DND-41 (cell line): ENCODE measurements around the gene DCUN1D3.
A peak's percentile ranks its signal among the peaks of the same experiment; 100 is the strongest.

Source experiments
- ATAC-seq: fragments of 200-7000 bp; cut with Tn5 transposase; 3 replicates; pipeline ENCODE4 v1.9.1; 2021; ENCODE audit warnings: low read depth; ENCODE audit not compliant: insufficient read depth
- DNase-seq: peaks from one replicate; pipeline ENCODE4 v3.0.0-alpha.2; 2020
- H2AFZ ChIP-seq: 2 replicates; pipeline ENCODE4 v1.6.0; 2012; ENCODE audit warnings: low read depth, low read length
- H3K27ac ChIP-seq: 2 replicates; pipeline ENCODE4 v1.5.1; 2012; ENCODE audit warnings: low read length, inconsistent platforms
- H3K27me3 ChIP-seq: fragments of 200-600 bp; sonication (generic); 2 replicates; pipeline ENCODE4 v1.6.0; 2012; ENCODE audit warnings: low read length, mild to moderate bottlenecking, inconsistent platforms; ENCODE audit not compliant: insufficient read depth, poor library complexity
- H3K36me3 ChIP-seq: 2 replicates; pipeline ENCODE4 v1.5.1; 2012; ENCODE audit warnings: low read length, inconsistent platforms; ENCODE audit not compliant: insufficient read depth
- H3K4me1 ChIP-seq: 2 replicates; pipeline ENCODE4 v1.5.1; 2012; ENCODE audit warnings: mild to moderate bottlenecking, low read length; ENCODE audit not compliant: insufficient read depth
- H3K4me2 ChIP-seq: 2 replicates; pipeline ENCODE4 v1.6.0; 2012; ENCODE audit warnings: mild to moderate bottlenecking, moderate library complexity, low read length, inconsistent platforms; ENCODE audit not compliant: insufficient read depth
- H3K4me3 ChIP-seq, 2 experiments: fragments of 200-600 bp in 1 of 2; shearing (Covaris generic) in 1 of 2; 2 replicates each; pipeline ENCODE4 v1.5.1; 2012 to 2016; ENCODE audit warnings: inconsistent platforms in 2 of 2, low read length in 2 of 2, mild to moderate bottlenecking in 2 of 2, low read depth in 1 of 2, moderate library complexity in 1 of 2
- H3K79me2 ChIP-seq: 2 replicates; pipeline ENCODE4 v1.6.0; 2012; ENCODE audit warnings: low read length, inconsistent platforms; ENCODE audit not compliant: insufficient read depth
- H3K9ac ChIP-seq: 2 replicates; pipeline ENCODE4 v1.6.0; 2012; ENCODE audit warnings: low read depth, mild to moderate bottlenecking, inconsistent platforms, low read length, moderate library complexity
- H3K9me3 ChIP-seq: 2 replicates; pipeline ENCODE4 v1.5.1; 2012; ENCODE audit warnings: low read length, moderate library complexity, mild to moderate bottlenecking, inconsistent platforms; ENCODE audit not compliant: insufficient read depth, severe bottlenecking
- H4K20me1 ChIP-seq: 2 replicates; pipeline ENCODE4 v1.6.0; 2012; ENCODE audit warnings: low read length; ENCODE audit not compliant: insufficient read depth
- EZH2 ChIP-seq: IDR thresholded peaks from 3 replicates; pipeline ENCODE4 v1.6.1; 2012; ENCODE audit warnings: borderline replicate concordance, low read depth, mild to moderate bottlenecking, moderate library complexity, low read length, inconsistent platforms; ENCODE audit not compliant: severe bottlenecking
- TF ChIP-seq, protein P1 (sequence below): IDR thresholded peaks from 2 replicates; pipeline ENCODE4 v1.5.1; 2012; ENCODE audit warnings: borderline replicate concordance, low read length, moderate library complexity, mild to moderate bottlenecking; ENCODE audit not compliant: poor library complexity, severe bottlenecking; ENCODE audit errors: extremely low read depth

The DCUN1D3 gene

GRCh38 chr16:20851601-20852000 lies 48.6 kb downstream of the DCUN1D3 start:
- Histone ChIP-seq H4K20me1 (0 out of 2 replicates have a peak, but pooled peaks cover 5% of the 10 kb centered on the region), H3K4me1 (no peaks in the 10 kb centered on the region), H3K9ac (no peak overlapping the region), H3K9me3 (no peaks in the 10 kb centered on the region), H3K4me2 (no peak overlapping the region), H3K4me3 (no peak overlapping the region), H3K27ac (no peak overlapping the region), H3K27me3 (no peaks in the 10 kb centered on the region), H3K79me2 (no peaks in the 10 kb centered on the region), H2AFZ (no peak overlapping the region), H3K36me3 (peaks cover 5% of the 10 kb centered on the region; the same call in 1 of the 2 replicates)
- DNase-seq (no peak), ATAC-seq (no peak)
- TF ChIP-seq, protein P1, sequence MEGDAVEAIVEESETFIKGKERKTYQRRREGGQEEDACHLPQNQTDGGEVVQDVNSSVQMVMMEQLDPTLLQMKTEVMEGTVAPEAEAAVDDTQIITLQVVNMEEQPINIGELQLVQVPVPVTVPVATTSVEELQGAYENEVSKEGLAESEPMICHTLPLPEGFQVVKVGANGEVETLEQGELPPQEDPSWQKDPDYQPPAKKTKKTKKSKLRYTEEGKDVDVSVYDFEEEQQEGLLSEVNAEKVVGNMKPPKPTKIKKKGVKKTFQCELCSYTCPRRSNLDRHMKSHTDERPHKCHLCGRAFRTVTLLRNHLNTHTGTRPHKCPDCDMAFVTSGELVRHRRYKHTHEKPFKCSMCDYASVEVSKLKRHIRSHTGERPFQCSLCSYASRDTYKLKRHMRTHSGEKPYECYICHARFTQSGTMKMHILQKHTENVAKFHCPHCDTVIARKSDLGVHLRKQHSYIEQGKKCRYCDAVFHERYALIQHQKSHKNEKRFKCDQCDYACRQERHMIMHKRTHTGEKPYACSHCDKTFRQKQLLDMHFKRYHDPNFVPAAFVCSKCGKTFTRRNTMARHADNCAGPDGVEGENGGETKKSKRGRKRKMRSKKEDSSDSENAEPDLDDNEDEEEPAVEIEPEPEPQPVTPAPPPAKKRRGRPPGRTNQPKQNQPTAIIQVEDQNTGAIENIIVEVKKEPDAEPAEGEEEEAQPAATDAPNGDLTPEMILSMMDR, result no peak
- TF ChIP-seq EZH2, result no peak

- H3K9ac ChIP-seq, result no peak overlapping the region
- no peaks in the 10 kb centered on the region for H3K27me3 ChIP-seq
- no peak overlapping the region for H3K4me2 ChIP-seq
- no peaks in the 10 kb centered on the region for H3K4me1 ChIP-seq
- H3K4me3 ChIP-seq, result no peak overlapping the region
- no peaks in the 10 kb centered on the region for H4K20me1 ChIP-seq
- no peak overlapping the region for H3K27ac ChIP-seq
- H2AFZ ChIP-seq, result no peak overlapping the region
- no peaks in the 10 kb centered on the region for H3K79me2 ChIP-seq
- DNase-seq (no peak), ATAC-seq (no peak)
- peaks cover 12% of the 10 kb centered on the region; the same call in 1 of the 2 replicates for H3K36me3 ChIP-seq
- TF ChIP-seq, protein P1, result no peak
- no peak for TF ChIP-seq EZH2
- H3K9me3 ChIP-seq, result no peaks in the 10 kb centered on the region
These were observed 49.2 kb downstream of the DCUN1D3 start for GRCh38 chr16:20850981-20851380.

- Histone ChIP-seq H3K4me1 (no peaks in the 10 kb centered on the region; the same call in none of the 2 replicates), H3K27ac (no peak overlapping the region)
- no peak for TF ChIP-seq EZH2
- TF ChIP-seq, protein P1, result peak; percentile 99
These were observed 50.4 kb downstream of the DCUN1D3 start for GRCh38 chr16:20849589-20850390.

More at GRCh38 chr16:20849589-20850390, 50.4 kb downstream of the DCUN1D3 start:
- H4K20me1 ChIP-seq, result no peaks in the 10 kb centered on the region
- H3K9ac ChIP-seq, result no peak overlapping the region
- peak; percentile 66; the same call in 2 of the 3 replicates for ATAC-seq
- peak; percentile 67 for DNase-seq
- no peak overlapping the region for H3K4me3 ChIP-seq
- H2AFZ ChIP-seq, result no peak overlapping the region
- H3K79me2 ChIP-seq, result no peaks in the 10 kb centered on the region
- peaks cover 22% of the 10 kb centered on the region for H3K36me3 ChIP-seq
- H3K27me3 ChIP-seq, result no peaks in the 10 kb centered on the region
- H3K9me3 ChIP-seq, result no peaks in the 10 kb centered on the region
- H3K4me2 ChIP-seq, result no peak overlapping the region
